ENCODE data around the gene KCNT1.

KCNT1 gene

DNA sequence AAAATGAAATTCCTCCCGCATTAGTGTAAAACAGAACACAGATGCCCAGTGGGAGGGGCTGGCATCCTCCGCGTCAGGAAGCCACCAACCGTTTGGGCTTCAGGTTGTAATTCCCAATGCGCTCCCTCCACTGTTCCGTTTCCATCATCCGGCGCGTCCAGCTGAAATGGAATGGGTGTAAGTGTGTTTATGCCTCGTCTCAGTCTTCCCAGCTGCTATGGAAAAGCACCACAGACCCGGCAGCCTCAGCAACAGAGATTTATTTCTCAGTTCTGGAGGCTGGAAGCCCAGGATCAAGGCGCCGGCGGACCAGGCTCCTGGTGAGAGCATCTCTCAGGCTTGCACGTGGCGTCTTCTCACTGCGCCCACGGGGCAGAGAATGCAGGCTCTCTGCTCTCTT is 20.4 kb downstream of the KCNT1 start:
- POLR2A ChIA-PET, result no interaction called here
- CTCF ChIA-PET, result no interaction called here
- no peak overlapping the region for H3K4me3 ChIP-seq (ENCODE audit: low read depth, low read length)
- no peak for DNase-seq (ENCODE audit: low read depth, low spot score)
- TF ChIP-seq, protein P1, sequence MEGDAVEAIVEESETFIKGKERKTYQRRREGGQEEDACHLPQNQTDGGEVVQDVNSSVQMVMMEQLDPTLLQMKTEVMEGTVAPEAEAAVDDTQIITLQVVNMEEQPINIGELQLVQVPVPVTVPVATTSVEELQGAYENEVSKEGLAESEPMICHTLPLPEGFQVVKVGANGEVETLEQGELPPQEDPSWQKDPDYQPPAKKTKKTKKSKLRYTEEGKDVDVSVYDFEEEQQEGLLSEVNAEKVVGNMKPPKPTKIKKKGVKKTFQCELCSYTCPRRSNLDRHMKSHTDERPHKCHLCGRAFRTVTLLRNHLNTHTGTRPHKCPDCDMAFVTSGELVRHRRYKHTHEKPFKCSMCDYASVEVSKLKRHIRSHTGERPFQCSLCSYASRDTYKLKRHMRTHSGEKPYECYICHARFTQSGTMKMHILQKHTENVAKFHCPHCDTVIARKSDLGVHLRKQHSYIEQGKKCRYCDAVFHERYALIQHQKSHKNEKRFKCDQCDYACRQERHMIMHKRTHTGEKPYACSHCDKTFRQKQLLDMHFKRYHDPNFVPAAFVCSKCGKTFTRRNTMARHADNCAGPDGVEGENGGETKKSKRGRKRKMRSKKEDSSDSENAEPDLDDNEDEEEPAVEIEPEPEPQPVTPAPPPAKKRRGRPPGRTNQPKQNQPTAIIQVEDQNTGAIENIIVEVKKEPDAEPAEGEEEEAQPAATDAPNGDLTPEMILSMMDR (IDR thresholded peaks at IDR 0.05; ENCODE audit: insufficient read depth, low read length, missing control alignments), result no peak

DNA sequence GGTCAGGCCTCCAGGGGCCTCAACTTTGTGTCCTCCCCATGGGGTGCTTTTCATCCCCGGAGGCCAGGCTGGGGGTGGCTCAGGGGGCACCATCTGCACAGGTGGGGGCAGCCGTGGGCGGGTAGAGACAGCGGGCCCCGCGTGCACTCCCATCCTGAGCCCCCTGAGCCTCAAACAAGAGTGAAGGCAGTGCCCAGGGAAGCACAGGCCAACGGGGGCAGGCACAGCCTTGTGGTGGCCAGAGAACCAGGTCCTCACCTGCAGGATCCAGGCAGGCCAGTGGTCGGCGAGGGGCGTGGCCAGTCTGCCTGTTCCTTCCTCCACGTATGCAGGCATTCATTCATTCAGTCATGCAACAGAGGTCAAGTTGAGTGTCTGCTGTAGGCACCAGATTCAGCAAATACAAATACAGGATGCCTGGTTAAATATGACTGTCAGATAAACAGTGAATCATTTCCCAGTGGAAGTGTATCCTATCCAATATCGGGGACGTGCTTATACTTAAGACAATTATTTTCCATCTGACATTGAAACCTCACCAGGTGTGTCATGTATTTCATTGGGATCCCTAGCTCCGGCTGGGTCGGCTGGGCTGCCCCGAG is 22.3 kb downstream of the KCNT1 start:
- TF ChIP-seq, protein P1 (IDR thresholded peaks at IDR 0.05; ENCODE audit: insufficient read depth, low read length, missing control alignments), result no peak
- DNase-seq (ENCODE audit: low read depth, low spot score), result no peak
- ChIA-PET POLR2A (no interaction called here), CTCF (no interaction called here)
- no peak overlapping the region for H3K4me3 ChIP-seq (ENCODE audit: low read depth, low read length)

DNA sequence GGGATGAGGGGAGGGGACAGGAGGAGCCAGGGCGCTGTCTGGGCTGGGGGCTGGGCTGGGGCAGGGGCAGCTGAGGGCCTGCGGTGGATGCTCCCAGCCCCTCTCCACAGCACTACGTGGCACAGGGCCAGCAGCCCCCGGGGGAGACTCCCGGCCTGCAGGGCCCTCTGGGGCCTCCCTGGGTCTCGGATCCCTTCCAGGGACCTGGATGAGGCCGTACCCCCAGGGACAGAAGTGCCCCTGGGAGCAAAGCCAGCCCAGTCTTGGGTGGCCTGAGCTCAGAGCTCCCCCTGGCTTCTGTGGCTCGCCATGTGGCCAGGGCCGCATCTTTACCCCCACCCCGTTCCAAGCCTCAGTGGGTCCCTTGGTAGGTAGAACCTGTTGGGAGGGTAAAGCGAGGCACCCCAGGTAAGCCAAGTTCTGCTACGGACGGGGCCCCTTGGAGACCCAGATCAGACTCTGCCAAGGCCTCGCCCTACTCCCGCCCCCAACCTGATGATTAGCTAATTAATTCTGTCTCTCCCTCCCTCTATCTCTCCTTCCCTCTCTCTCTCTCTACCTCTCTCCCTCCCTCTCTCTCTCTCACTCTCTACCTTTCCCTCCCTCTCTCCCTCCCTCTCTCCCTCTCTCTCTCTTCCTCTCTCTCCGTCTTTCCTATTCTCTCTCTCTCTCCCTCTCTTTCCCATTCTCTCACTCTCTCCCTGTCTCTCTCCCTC is 24.3 kb downstream of the KCNT1 start:
- ChIA-PET CTCF (no interaction called here), POLR2A (no interaction called here)
- no peak overlapping the region for H3K4me3 ChIP-seq (ENCODE audit: low read depth, low read length)
- TF ChIP-seq, protein P1 (IDR thresholded peaks at IDR 0.05; ENCODE audit: insufficient read depth, low read length, missing control alignments), result no peak
- no peak for DNase-seq (ENCODE audit: low read depth, low spot score)

- no peak overlapping the region for H3K4me3 ChIP-seq (ENCODE audit: low read depth, low read length)
- TF ChIP-seq, protein P1 (IDR thresholded peaks at IDR 0.05; ENCODE audit: insufficient read depth, low read length, missing control alignments), result no peak
- CTCF ChIA-PET, result no interaction called here
- POLR2A ChIA-PET, result no interaction called here
- no peak for DNase-seq (ENCODE audit: low read depth, low spot score)
Observed at GRCh38 chr9:135727257-135727875, 25.4 kb downstream of the KCNT1 start.

- ChIA-PET POLR2A (no interaction called here), CTCF (no interaction called here)
- TF ChIP-seq, protein P1 (IDR thresholded peaks at IDR 0.05; ENCODE audit: insufficient read depth, low read length, missing control alignments), result no peak
Observed at GRCh38 chr9:135728436-135729110, 26.6 kb downstream of the KCNT1 start.

GRCh38 chr9:135729480-135729879 is 27.5 kb downstream of the KCNT1 start:
- no peak overlapping the region for H3K4me3 ChIP-seq (ENCODE audit: low read depth, low read length)
- DNase-seq (ENCODE audit: low read depth, low spot score), result no peak
- CTCF ChIA-PET, result no interaction called here
- POLR2A ChIA-PET, result no interaction called here
- TF ChIP-seq, protein P1 (IDR thresholded peaks at IDR 0.05; ENCODE audit: insufficient read depth, low read length, missing control alignments), result no peak

More at GRCh38 chr9:135728436-135729110, 26.6 kb downstream of the KCNT1 start:
- DNase-seq (ENCODE audit: low read depth, low spot score), result no peak
- no peak overlapping the region for H3K4me3 ChIP-seq (ENCODE audit: low read depth, low read length)

Data from AG04449 (cell line).